Loucy (cell line): ENCODE measurements around the gene BASP1.

Experiments
- H2AFZ ChIP-seq: fragments of 200-600 bp; sonication (generic); 2 replicates; pipeline ENCODE4 v1.6.0; 2016; ENCODE audit warnings: antibody characterized with exemption, mild to moderate bottlenecking, low read length, moderate library complexity
- H3F3A ChIP-seq: fragments of 200-600 bp; 2 replicates; pipeline ENCODE4 v1.6.0; 2016; ENCODE audit warnings: antibody characterized with exemption, low read depth, mild to moderate bottlenecking
- H3K27me3 ChIP-seq: fragments of 200-600 bp; sonication (generic); 2 replicates; pipeline ENCODE4 v1.6.1; 2014; ENCODE audit warnings: low read length, mild to moderate bottlenecking; ENCODE audit not compliant: insufficient read depth, poor library complexity, severe bottlenecking
- H3K36me3 ChIP-seq: fragments of 200-600 bp; sonication (generic); 2 replicates; pipeline ENCODE4 v1.6.1; 2016; ENCODE audit warnings: low read length; ENCODE audit not compliant: insufficient read depth
- H3K4me1 ChIP-seq: fragments of 200-600 bp; sonication (generic); 2 replicates; pipeline ENCODE4 v1.5.1; 2014; ENCODE audit warnings: low read length, mild to moderate bottlenecking; ENCODE audit not compliant: insufficient read depth, poor library complexity, severe bottlenecking
- H3K4me2 ChIP-seq: fragments of 200-600 bp; sonication (generic); 2 replicates; pipeline ENCODE4 v1.6.0; 2014; ENCODE audit warnings: antibody characterized with exemption, low read length, low read depth, mild to moderate bottlenecking; ENCODE audit not compliant: poor library complexity, severe bottlenecking
- H3K4me3 ChIP-seq: fragments of 200-600 bp; sonication (generic); 2 replicates; pipeline ENCODE4 v1.5.1; 2014; ENCODE audit warnings: low read length, mild to moderate bottlenecking, mixed read lengths; ENCODE audit not compliant: poor library complexity, severe bottlenecking
- H3K79me2 ChIP-seq: fragments of 200-600 bp; sonication (generic); 2 replicates; pipeline ENCODE4 v1.6.1; 2014; ENCODE audit warnings: low read length; ENCODE audit not compliant: insufficient read depth
- H3K9ac ChIP-seq: fragments of 200-600 bp; sonication (generic); 2 replicates; pipeline ENCODE4 v1.6.0; 2014; ENCODE audit warnings: mild to moderate bottlenecking, low read depth, low read length, moderate library complexity; ENCODE audit not compliant: poor library complexity, severe bottlenecking
- H3K9me2 ChIP-seq: fragments of 200-600 bp; sonication (generic); replicated peaks from 2 replicates; pipeline ENCODE4 v1.6.1; 2016; ENCODE audit warnings: low read depth, low read length, mixed read lengths
- H3K9me3 ChIP-seq: fragments of 200-600 bp; sonication (generic); 2 replicates; pipeline ENCODE4 v1.6.1; 2014; ENCODE audit warnings: mild to moderate bottlenecking, antibody characterized with exemption, low read length, low read depth; ENCODE audit not compliant: insufficient read depth
- H4K20me1 ChIP-seq: fragments of 200-600 bp; sonication (generic); 2 replicates; pipeline ENCODE4 v1.6.0; 2014; ENCODE audit warnings: antibody characterized with exemption, low read length, mild to moderate bottlenecking; ENCODE audit not compliant: insufficient read depth, poor library complexity, severe bottlenecking
- CTCF ChIP-seq: fragments of 200-600 bp; sonication (generic); conservative IDR thresholded peaks from 2 replicates; pipeline ENCODE4 v1.5.1; 2014; ENCODE audit warnings: mild to moderate bottlenecking, antibody characterized with exemption, low read length
- EZH2phosphoT487 ChIP-seq: fragments of 200-600 bp; IDR thresholded peaks from 2 replicates; pipeline ENCODE4 v1.6.1; 2018; ENCODE audit warnings: antibody characterized with exemption, mild to moderate bottlenecking, moderate library complexity, borderline replicate concordance

BASP1 gene

GRCh38 chr5:17289681-17290539 lies 72.5 kb downstream of the BASP1 start:
- Histone ChIP-seq H3K9me2 (no peaks in the 10 kb centered on the region), H3K27me3 (no peaks in the 10 kb centered on the region), H3K4me3 (no peak overlapping the region), H3K36me3 (no peaks in the 10 kb centered on the region), H3K4me2 (no peak overlapping the region), H3K79me2 (no peaks in the 10 kb centered on the region), H4K20me1 (no peaks in the 10 kb centered on the region), H3K9me3 (no peaks in the 10 kb centered on the region; the same call in 1 of the 2 replicates), H3F3A (no peaks in the 10 kb centered on the region), H2AFZ (no peak overlapping the region), H3K4me1 (no peaks in the 10 kb centered on the region), H3K9ac (no peak overlapping the region)
- TF ChIP-seq EZH2phosphoT487 (no peak), CTCF (no peak)

GRCh38 chr5:17290540-17290974 lies 73.1 kb downstream of the BASP1 start:
- H4K20me1 ChIP-seq = no peaks in the 10 kb centered on the region
- H3K9ac ChIP-seq = no peak overlapping the region
- H2AFZ ChIP-seq = no peak overlapping the region
- no peaks in the 10 kb centered on the region for H3K4me1 ChIP-seq
- TF ChIP-seq CTCF = no peak
- TF ChIP-seq EZH2phosphoT487 = no peak
- H3K9me2 ChIP-seq = no peaks in the 10 kb centered on the region
- no peak overlapping the region for H3K4me2 ChIP-seq
- H3K9me3 ChIP-seq = no peaks in the 10 kb centered on the region; the same call in 1 of the 2 replicates
- no peaks in the 10 kb centered on the region for H3F3A ChIP-seq
- H3K27me3 ChIP-seq = no peaks in the 10 kb centered on the region
- no peak overlapping the region for H3K4me3 ChIP-seq
- H3K79me2 ChIP-seq = no peaks in the 10 kb centered on the region
- no peaks in the 10 kb centered on the region for H3K36me3 ChIP-seq

- H3K4me1 ChIP-seq = no peaks in the 10 kb centered on the region
- no peaks in the 10 kb centered on the region for H3K36me3 ChIP-seq
- no peak overlapping the region for H3K4me2 ChIP-seq
- H3K9me2 ChIP-seq = no peaks in the 10 kb centered on the region
- H2AFZ ChIP-seq = no peak overlapping the region
- no peaks in the 10 kb centered on the region for H3K79me2 ChIP-seq
- H3F3A ChIP-seq = no peaks in the 10 kb centered on the region
- no peak overlapping the region for H3K9ac ChIP-seq
- H3K4me3 ChIP-seq = no peak overlapping the region
- no peaks in the 10 kb centered on the region; the same call in 1 of the 2 replicates for H3K9me3 ChIP-seq
- H3K27me3 ChIP-seq = no peaks in the 10 kb centered on the region
- TF ChIP-seq EZH2phosphoT487 (no peak), CTCF (no peak)
- no peaks in the 10 kb centered on the region for H4K20me1 ChIP-seq
Observed at GRCh38 chr5:17292434-17293015, 75.1 kb downstream of the BASP1 start.
